WTC11 (cell line): ENCODE measurements around the gene CD164L2.

Source experiments
- FOXP1 ChIP-seq: sonication (generic); formaldehyde crosslinking; IDR thresholded peaks from 2 replicates; pipeline ENCODE4 v1.8.0; 2022; ENCODE audit warnings: missing genetic modification reagents, mild to moderate bottlenecking, moderate library complexity, borderline replicate concordance
- JUN ChIP-seq: sonication (generic); formaldehyde crosslinking; IDR thresholded peaks from 2 replicates; pipeline ENCODE4 v1.8.0; 2023; ENCODE audit warnings: mild to moderate bottlenecking, missing genetic modification reagents
- NFE2L1 ChIP-seq: sonication (generic); formaldehyde crosslinking; IDR thresholded peaks from 2 replicates; pipeline ENCODE4 v1.8.1; 2023; ENCODE audit warnings: missing genetic modification reagents
- OVOL2 ChIP-seq: fragments of 250-450 bp; sonication (Bioruptor Pico); IDR thresholded peaks from 2 replicates; pipeline ENCODE4 v1.9.0; 2021; ENCODE audit warnings: mild to moderate bottlenecking, borderline replicate concordance
- ZBTB21 ChIP-seq: sonication (generic); formaldehyde crosslinking; IDR thresholded peaks from 2 replicates; pipeline ENCODE4 v1.8.1; 2023; ENCODE audit warnings: mild to moderate bottlenecking, missing genetic modification reagents, borderline replicate concordance
- ZNF121 ChIP-seq: sonication (generic); formaldehyde crosslinking; IDR thresholded peaks from 2 replicates; pipeline ENCODE4 v1.8.0; 2023; ENCODE audit warnings: missing genetic modification reagents
- TF ChIP-seq, protein P1 (sequence below): fragments of 200-600 bp; IDR thresholded peaks from 2 replicates; pipeline ENCODE4 v1.8.0; 2022; ENCODE audit warnings: antibody characterized with exemption
- TF ChIP-seq, protein P2 (sequence below): sonication (generic); formaldehyde crosslinking; IDR thresholded peaks from 2 replicates; pipeline ENCODE4 v1.8.0; 2022; ENCODE audit warnings: mild to moderate bottlenecking, missing genetic modification reagents
- TF ChIP-seq, protein P3 (sequence below): sonication (generic); formaldehyde crosslinking; IDR thresholded peaks from 2 replicates; pipeline ENCODE4 v1.8.1; 2022; ENCODE audit warnings: low read depth, mild to moderate bottlenecking, moderate library complexity, missing genetic modification reagents, borderline replicate concordance
- TF ChIP-seq, protein P4 (sequence below): sonication (generic); formaldehyde crosslinking; conservative IDR thresholded peaks from 2 replicates; pipeline ENCODE4 v1.8.1; 2023; ENCODE audit warnings: mild to moderate bottlenecking, low read depth, missing genetic modification reagents, moderate library complexity
- TF ChIP-seq, protein P5 (sequence below): sonication (generic); formaldehyde crosslinking; IDR thresholded peaks from 2 replicates; pipeline ENCODE4 v1.8.1; 2022; ENCODE audit warnings: low read depth, missing genetic modification reagents, borderline replicate concordance
- TF ChIP-seq, protein P6 (sequence below): sonication (generic); formaldehyde crosslinking; IDR thresholded peaks from 2 replicates; pipeline ENCODE4 v1.8.1; 2023; ENCODE audit warnings: mild to moderate bottlenecking, missing genetic modification reagents
- TF ChIP-seq, protein P7 (sequence below): sonication (generic); formaldehyde crosslinking; IDR thresholded peaks from 2 replicates; pipeline ENCODE4 v1.8.0; 2023; ENCODE audit warnings: missing genetic modification reagents

DNA sequence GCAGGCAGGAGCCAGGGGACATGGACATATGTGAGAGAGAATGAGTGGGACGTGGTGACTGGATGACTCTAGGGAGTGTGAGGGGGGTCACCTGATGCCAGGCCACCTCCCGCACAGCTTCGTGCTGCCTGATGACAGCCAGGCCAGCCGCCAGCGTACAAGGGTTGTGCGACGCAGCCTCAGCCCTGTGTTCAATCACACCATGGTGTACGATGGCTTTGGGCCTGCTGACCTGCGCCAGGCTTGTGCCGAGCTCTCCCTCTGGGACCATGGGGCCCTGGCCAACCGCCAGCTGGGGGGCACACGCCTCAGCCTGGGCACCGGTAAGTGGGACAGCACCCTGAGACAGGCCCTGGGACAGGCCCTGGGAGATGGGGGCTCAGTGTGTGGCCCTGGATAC, 30.0 kb downstream of the CD164L2 start:
- TF ChIP-seq, protein P1, sequence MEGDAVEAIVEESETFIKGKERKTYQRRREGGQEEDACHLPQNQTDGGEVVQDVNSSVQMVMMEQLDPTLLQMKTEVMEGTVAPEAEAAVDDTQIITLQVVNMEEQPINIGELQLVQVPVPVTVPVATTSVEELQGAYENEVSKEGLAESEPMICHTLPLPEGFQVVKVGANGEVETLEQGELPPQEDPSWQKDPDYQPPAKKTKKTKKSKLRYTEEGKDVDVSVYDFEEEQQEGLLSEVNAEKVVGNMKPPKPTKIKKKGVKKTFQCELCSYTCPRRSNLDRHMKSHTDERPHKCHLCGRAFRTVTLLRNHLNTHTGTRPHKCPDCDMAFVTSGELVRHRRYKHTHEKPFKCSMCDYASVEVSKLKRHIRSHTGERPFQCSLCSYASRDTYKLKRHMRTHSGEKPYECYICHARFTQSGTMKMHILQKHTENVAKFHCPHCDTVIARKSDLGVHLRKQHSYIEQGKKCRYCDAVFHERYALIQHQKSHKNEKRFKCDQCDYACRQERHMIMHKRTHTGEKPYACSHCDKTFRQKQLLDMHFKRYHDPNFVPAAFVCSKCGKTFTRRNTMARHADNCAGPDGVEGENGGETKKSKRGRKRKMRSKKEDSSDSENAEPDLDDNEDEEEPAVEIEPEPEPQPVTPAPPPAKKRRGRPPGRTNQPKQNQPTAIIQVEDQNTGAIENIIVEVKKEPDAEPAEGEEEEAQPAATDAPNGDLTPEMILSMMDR, result no peak
- TF ChIP-seq, protein P2, sequence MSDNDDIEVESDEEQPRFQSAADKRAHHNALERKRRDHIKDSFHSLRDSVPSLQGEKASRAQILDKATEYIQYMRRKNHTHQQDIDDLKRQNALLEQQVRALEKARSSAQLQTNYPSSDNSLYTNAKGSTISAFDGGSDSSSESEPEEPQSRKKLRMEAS, result no peak
- TF ChIP-seq, protein P3, sequence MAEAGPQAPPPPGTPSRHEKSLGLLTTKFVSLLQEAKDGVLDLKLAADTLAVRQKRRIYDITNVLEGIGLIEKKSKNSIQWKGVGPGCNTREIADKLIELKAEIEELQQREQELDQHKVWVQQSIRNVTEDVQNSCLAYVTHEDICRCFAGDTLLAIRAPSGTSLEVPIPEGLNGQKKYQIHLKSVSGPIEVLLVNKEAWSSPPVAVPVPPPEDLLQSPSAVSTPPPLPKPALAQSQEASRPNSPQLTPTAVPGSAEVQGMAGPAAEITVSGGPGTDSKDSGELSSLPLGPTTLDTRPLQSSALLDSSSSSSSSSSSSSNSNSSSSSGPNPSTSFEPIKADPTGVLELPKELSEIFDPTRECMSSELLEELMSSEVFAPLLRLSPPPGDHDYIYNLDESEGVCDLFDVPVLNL, result no peak
- TF ChIP-seq NFE2L1 (CRISPR knock-in tag) (no peak), ZNF121 (CRISPR knock-in tag) (no peak), JUN (CRISPR knock-in tag) (no peak), OVOL2 (CRISPR knock-in tag) (no peak), ZBTB21 (CRISPR knock-in tag) (no peak), FOXP1 (CRISPR knock-in tag) (no peak)
- TF ChIP-seq, protein P4, sequence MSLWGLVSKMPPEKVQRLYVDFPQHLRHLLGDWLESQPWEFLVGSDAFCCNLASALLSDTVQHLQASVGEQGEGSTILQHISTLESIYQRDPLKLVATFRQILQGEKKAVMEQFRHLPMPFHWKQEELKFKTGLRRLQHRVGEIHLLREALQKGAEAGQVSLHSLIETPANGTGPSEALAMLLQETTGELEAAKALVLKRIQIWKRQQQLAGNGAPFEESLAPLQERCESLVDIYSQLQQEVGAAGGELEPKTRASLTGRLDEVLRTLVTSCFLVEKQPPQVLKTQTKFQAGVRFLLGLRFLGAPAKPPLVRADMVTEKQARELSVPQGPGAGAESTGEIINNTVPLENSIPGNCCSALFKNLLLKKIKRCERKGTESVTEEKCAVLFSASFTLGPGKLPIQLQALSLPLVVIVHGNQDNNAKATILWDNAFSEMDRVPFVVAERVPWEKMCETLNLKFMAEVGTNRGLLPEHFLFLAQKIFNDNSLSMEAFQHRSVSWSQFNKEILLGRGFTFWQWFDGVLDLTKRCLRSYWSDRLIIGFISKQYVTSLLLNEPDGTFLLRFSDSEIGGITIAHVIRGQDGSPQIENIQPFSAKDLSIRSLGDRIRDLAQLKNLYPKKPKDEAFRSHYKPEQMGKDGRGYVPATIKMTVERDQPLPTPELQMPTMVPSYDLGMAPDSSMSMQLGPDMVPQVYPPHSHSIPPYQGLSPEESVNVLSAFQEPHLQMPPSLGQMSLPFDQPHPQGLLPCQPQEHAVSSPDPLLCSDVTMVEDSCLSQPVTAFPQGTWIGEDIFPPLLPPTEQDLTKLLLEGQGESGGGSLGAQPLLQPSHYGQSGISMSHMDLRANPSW (CRISPR knock-in tag), result no peak
- TF ChIP-seq, protein P5, sequence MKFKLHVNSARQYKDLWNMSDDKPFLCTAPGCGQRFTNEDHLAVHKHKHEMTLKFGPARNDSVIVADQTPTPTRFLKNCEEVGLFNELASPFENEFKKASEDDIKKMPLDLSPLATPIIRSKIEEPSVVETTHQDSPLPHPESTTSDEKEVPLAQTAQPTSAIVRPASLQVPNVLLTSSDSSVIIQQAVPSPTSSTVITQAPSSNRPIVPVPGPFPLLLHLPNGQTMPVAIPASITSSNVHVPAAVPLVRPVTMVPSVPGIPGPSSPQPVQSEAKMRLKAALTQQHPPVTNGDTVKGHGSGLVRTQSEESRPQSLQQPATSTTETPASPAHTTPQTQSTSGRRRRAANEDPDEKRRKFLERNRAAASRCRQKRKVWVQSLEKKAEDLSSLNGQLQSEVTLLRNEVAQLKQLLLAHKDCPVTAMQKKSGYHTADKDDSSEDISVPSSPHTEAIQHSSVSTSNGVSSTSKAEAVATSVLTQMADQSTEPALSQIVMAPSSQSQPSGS (CRISPR knock-in tag), result no peak
- TF ChIP-seq, protein P6, sequence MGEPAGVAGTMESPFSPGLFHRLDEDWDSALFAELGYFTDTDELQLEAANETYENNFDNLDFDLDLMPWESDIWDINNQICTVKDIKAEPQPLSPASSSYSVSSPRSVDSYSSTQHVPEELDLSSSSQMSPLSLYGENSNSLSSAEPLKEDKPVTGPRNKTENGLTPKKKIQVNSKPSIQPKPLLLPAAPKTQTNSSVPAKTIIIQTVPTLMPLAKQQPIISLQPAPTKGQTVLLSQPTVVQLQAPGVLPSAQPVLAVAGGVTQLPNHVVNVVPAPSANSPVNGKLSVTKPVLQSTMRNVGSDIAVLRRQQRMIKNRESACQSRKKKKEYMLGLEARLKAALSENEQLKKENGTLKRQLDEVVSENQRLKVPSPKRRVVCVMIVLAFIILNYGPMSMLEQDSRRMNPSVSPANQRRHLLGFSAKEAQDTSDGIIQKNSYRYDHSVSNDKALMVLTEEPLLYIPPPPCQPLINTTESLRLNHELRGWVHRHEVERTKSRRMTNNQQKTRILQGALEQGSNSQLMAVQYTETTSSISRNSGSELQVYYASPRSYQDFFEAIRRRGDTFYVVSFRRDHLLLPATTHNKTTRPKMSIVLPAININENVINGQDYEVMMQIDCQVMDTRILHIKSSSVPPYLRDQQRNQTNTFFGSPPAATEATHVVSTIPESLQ (CRISPR knock-in tag), result no peak
- TF ChIP-seq, protein P7, sequence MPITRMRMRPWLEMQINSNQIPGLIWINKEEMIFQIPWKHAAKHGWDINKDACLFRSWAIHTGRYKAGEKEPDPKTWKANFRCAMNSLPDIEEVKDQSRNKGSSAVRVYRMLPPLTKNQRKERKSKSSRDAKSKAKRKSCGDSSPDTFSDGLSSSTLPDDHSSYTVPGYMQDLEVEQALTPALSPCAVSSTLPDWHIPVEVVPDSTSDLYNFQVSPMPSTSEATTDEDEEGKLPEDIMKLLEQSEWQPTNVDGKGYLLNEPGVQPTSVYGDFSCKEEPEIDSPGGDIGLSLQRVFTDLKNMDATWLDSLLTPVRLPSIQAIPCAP, result no peak
